HS-27A (cell line): ENCODE measurements around the gene ZBTB4.

Experiments used
- DNase-seq: peaks from one replicate; pipeline ENCODE4 v3.0.0-alpha.2; 2012; ENCODE audit warnings: low read depth, missing footprints

The ZBTB4 gene

DNA sequence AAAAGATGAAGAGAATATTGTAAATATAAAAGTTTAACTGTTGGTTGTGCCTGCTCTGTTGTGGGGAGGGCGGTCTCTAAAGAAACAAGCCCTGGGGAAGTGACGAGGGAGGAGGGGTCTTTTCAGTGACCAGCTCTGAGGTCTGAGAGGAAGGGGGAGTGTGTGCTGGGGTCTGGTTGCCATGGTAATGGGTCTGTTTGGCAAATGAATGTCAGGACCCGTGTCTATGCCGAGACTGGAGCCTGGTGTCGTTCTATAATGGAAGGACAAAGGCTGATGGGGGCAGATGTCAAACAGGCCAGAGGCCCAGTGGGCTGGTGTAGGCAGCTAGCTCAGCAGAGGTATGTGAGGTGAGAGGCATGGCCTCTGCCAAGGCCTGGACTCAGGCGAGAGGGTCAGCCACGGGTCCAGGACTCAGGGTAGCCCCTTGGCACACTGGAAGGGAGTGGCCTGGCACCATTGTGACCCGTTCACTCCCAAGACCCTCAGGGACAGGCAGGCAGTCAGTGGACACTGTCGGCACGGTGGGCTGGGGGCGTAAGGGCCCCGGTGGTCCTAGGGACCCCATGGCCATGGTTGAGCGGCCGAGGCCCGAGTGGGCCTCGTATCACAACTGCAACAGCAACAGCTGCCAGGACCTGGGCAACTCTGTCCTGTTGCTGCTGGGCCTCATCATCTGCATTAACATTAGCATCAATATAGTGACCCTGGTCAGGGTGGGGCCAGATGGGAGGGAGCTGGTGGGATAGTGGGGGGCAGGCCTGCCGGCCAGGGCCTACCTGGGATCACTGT, 59.4 kb downstream of the ZBTB4 start, which contains the start of gene SPEM1:
Gene SPEM1, plus strand, starts transcription at position 506 of the 792 bp plus-strand sequence. Its CDS starts 61 bp downstream, at position 567.
- DNase-seq = no peak

DNA sequence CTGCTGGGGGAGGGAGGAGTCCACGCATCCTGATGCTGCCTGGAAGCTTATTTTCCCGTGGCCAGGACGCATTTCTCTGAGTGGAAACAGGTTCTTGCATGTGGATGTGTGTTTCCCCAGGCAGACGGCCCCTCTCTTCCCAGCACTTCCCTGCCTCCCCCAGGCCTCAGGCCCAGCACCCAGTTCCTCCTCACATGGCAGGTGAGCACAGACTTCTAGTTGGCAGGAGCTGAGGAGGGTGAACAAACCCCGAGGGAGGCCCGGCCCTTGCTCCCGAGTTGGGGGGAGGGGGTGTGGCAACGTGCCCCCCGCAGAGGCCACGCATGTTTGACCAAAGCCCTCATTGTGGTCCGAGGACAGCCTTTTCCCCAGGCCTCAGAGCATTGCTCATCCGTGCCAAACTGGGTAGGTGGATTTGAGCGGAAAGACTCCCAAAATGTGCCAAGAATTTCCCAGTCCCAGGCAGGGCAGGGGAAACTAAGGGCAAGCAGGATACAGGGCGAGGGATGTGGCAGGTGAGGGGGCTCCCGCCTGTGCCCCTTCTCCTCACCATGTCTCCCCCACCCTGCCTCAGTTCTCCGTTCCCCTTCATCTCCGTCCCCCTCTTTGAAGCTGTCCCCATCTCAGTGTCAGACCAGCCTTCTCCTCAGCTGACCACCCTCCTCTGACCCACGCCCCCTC, 60.8 kb downstream of the ZBTB4 start:
- no peak for DNase-seq

DNA sequence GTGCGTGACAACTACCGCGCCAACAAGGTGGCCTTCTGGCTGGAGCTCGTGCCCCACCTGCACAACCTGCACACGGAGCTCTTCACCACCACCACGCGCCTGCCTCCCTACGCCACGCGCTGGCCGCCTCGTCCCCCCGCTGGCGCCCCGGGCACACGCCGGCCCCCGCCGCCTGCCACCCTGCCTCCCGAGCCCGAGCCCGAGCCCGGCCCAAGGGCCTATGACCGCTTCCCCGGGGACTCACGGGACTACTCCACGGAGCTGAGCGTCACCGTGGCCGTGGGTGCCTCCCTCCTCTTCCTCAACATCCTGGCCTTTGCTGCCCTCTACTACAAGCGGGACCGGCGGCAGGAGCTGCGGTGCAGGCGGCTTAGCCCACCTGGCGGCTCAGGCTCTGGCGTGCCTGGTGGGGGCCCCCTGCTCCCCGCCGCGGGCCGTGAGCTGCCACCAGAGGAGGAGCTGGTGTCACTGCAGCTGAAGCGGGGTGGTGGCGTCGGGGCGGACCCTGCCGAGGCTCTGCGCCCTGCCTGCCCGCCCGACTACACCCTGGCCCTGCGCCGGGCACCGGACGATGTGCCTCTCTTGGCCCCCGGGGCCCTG, 62.3 kb downstream of the ZBTB4 start:
- DNase-seq = no peak

DNA sequence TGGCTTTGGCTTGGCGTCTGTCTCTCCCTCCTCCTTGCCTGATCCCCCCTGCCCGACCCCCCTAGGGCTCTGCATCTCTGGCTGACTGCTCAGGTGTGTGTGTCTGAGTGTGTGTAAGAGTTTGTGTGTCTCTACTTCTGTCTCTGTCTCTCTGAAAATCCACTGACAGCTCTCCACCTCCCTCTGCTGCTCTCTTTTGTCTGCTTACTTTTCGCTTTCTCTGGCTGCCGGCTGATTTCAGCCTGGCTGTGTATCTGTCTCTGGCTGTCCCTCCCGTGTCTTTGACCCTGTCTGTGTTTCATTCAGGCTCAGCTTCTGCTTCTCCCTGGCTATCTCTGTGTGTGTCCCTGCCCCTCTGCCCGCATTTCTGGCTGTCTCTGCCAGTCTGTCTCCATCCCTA, 63.1 kb downstream of the ZBTB4 start:
- DNase-seq = no peak

DNA sequence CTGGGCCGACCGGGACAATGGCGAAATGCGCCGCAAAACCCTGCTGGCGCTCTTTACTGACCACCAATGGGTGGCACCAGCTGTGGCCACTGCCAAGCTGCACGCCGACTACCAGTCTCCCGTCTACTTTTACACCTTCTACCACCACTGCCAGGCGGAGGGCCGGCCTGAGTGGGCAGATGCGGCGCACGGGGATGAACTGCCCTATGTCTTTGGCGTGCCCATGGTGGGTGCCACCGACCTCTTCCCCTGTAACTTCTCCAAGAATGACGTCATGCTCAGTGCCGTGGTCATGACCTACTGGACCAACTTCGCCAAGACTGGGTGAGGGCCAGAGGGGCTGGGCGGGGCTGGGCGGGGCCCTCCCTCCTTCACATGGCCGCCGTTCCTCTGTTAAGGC, 63.6 kb downstream of the ZBTB4 start:
- DNase-seq = no peak

DNA sequence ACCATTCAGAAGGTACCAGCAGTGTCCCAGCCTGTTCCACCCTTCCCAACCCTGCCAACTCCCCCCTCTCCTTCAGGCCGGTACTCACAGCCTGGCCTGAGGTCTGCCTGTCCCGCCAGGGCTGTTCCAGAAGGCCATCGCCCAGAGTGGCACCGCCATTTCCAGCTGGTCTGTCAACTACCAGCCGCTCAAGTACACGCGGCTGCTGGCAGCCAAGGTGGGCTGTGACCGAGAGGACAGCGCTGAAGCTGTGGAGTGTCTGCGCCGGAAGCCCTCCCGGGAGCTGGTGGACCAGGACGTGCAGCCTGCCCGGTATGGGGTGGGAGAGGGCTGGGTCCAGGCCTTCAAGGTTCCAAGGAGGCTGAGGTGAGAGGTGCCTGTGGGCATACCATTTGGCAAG, 64.6 kb downstream of the ZBTB4 start:
- DNase-seq = no peak

DNA sequence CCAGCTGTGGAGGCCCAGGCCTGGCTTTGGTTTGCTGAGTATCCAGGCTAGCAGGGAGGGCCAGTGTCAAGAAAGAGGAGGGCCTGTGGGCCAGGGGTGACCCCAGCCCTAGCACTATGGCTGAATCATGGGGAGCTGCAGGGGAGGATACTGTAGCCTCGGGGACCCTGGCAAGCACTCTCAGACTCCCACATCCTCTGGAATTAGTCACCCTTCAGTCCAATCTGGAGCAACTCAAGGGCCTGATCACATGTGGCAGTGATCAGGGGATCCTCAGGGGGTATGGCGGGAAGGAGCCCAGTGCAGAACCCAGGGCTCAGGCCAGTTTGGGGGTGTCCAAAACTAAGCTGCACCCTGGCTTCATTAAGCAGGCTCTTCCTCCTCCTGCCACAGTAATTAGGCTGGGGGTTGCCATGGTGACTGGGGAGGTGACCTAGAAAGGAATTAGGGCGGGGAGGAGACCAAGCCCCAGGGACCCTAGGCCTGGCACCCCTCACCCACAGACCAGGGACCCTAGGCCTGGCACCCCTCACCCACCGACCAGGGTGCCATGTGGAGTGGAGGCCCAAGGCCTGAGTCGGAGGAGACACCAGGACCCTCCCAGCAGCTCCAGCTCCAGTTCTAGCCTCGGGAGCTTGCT, 66.0 kb downstream of the ZBTB4 start:
- DNase-seq = no peak

DNA sequence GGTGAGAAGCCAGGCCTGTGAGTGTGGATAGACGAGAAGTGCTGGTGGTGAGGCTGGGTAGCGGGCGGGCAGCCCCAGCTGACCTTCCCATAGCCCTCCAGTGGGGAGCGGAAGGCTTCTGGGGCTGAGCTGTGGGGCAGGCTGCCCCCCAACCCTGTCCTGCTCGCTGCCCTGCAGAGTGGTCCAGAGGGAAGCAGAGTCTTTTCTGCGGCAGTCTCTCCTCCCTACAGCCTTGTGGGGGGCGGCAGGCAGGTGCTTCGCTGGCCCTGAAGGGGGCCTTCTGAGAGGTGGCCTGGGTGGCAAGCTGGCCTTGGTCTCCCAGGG, 68.0 kb downstream of the ZBTB4 start:
- no peak for DNase-seq

DNA sequence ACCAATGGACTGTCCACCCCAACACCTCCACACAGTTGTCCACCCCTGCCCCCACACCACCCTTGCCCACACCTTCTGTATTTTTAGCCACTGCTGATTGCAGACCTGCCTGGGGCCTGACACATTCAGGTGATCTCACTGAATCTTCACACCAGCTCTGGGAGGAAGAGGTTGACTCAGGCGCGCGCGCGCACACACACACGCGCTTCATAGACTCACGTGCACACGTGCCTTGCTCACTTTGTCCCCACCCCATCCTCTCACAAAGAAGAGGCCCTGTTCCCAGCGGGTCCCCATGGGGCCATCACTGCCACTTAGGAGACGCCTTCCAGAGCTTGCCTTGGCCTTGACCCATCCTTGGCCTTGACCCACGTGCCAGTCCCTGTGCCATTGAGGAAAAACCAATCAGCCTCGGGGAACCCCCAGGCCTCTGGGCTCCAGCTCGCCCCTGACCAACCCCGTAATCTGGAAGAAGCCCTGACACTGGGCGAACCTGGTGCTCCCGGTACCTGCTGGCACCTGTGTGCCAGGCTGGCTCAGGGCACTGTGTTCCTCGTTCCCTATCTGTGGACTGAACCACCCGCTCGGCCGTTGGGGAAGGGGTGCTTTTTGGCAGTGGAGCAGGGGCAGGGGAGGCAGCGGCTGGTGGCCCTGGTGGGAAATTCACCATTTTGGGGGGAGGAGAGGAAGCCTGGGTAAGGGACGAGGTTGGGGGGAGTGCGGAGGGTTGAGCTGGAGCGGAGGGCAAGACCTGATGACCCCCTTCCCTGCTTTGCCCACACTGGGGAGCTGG, 68.6 kb downstream of the ZBTB4 start:
- no peak for DNase-seq

DNA sequence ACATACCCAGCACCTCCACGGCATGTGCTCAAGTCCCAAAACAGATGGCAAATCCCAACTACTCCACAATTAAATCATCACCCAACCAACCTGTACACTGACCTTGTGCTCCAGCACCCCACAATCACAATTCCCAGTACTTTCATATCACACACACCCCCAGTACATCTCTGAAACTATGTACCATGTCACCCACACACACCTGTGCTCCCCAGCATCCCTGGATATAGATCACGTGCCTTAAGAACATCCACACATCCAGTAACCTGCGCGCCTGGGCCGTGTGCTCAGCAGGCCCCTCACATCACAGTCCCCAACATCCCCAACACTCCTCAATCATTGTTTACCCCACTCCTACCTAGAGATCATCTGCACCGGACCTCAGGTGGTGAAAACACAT, 69.7 kb downstream of the ZBTB4 start:
- DNase-seq = no peak
